Stimulated activated CD4-positive, alpha-beta T cell treated with anti-CD3 and anti-CD28 coated beads, Interleukin-4, amount 100 ng/mL, for 4 hours (primary cell): ENCODE results near the gene DUSP2.

Experiments used
- DNase-seq, 2 experiments: peaks; one replicate each; pipeline ENCODE4 v3.0.0-alpha.2; 2020

The DUSP2 gene

GRCh38 chr2:96113367-96113677, 31.9 kb downstream of the DUSP2 start:
- DNase-seq: no peak

- no peak for DNase-seq
Measured at GRCh38 chr2:96112501-96113366, 32.5 kb downstream of the DUSP2 start.

GRCh38 chr2:96111823-96112500, 33.3 kb downstream of the DUSP2 start:
- no peak for DNase-seq

GRCh38 chr2:96111257-96111640, 34.0 kb downstream of the DUSP2 start:
- DNase-seq: no peak

GRCh38 chr2:96110621-96111256, 34.5 kb downstream of the DUSP2 start:
- no peak for DNase-seq

GRCh38 chr2:96109931-96110511, 35.2 kb downstream of the DUSP2 start:
- DNase-seq: no peak

- DNase-seq: no peak
Measured at GRCh38 chr2:96109361-96109680, 35.9 kb downstream of the DUSP2 start.

GRCh38 chr2:96108541-96109360, 36.5 kb downstream of the DUSP2 start:
- DNase-seq: no peak

GRCh38 chr2:96108151-96108540, 37.1 kb downstream of the DUSP2 start:
- no peak for DNase-seq

GRCh38 chr2:96107708-96108065, 37.6 kb downstream of the DUSP2 start:
- no peak for DNase-seq

- DNase-seq: no peak
Measured at GRCh38 chr2:96106991-96107707, 38.1 kb downstream of the DUSP2 start.

GRCh38 chr2:96105994-96106715, 39.1 kb downstream of the DUSP2 start:
- DNase-seq: no peak

GRCh38 chr2:96105152-96105915, 39.9 kb downstream of the DUSP2 start:
- no peak for DNase-seq

- DNase-seq: no peak
Measured at GRCh38 chr2:96104487-96104861, 40.8 kb downstream of the DUSP2 start.

- no peak for DNase-seq
Measured at GRCh38 chr2:96103761-96104486, 41.3 kb downstream of the DUSP2 start.

GRCh38 chr2:96103187-96103601, 42.0 kb downstream of the DUSP2 start:
- DNase-seq: no peak

GRCh38 chr2:96102596-96103186, 42.5 kb downstream of the DUSP2 start:
- no peak for DNase-seq

GRCh38 chr2:96100893-96101304, 44.3 kb downstream of the DUSP2 start:
- DNase-seq: no peak
